Stimulated activated CD4-positive, alpha-beta T cell treated with anti-CD3 and anti-CD28 coated beads, Interleukin-2, amount 100 ng/mL, for 24 hours (primary cell): ENCODE results near the gene CTXN1.
"Not testable (repeated sequence)": the region's sequence is repeated elsewhere in the genome, so short reads cannot be mapped to it uniquely, and the experiment has no call there.

Experiments
- DNase-seq, 2 donors: peaks; one replicate each; pipeline ENCODE4 v3.0.0-alpha.2; 2020

CTXN1 gene

GRCh38 chr19:7944177-7944761 lies 18.3 kb upstream of the CTXN1 start:
- peak; percentile 91 to 92 for DNase-seq

DNA sequence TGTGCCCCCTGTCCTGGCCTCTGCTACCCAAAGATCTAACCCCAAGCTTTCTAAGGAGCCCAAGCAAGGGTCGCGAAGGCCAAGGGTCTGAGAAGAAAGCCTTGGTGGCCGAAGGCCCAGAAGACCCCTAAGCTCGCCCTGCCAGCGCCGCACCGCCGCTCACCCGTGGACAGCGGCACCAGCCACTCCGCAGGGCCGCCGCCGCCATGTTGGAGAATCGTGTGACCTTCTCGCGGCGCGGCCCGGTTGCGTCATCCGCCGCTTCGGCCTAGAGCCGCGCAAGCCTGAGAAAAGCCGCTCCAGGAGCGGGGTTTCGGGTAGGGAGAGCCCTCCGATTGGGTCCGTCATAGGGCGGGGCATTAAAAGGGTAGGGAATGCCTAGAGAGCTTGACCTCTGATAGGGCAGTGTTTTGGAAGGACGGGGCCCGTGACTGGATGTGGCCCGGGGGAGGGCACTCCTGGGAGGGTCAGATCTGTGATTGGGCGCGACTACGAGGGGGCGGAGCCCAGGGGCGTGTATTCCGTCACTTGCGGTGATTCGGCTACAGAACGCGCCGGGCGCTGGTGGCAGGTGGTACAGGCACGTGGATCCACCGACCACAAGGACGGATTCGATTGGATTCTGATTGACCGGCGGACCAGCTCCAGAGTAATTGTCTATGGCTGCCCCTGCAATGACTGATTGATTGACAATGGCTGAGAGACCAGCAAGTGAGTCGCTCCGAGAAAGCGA lies 17.7 kb upstream of the CTXN1 start, which contains the start of gene TIMM44:
Gene TIMM44, minus strand, starts transcription at position 223 of the 733 bp plus-strand sequence. Its CDS starts 15 bp downstream, at position 208.
- DNase-seq = peak; percentile 98

- no peak for DNase-seq
These were observed 17.1 kb upstream of the CTXN1 start for GRCh38 chr19:7942981-7943443.

GRCh38 chr19:7941895-7942596 lies 16.1 kb upstream of the CTXN1 start:
- no peak for DNase-seq

GRCh38 chr19:7940841-7941240 lies 14.9 kb upstream of the CTXN1 start:
- no peak for DNase-seq

- DNase-seq = no peak
These were observed 8.8 kb upstream of the CTXN1 start for GRCh38 chr19:7934766-7935165.

DNA sequence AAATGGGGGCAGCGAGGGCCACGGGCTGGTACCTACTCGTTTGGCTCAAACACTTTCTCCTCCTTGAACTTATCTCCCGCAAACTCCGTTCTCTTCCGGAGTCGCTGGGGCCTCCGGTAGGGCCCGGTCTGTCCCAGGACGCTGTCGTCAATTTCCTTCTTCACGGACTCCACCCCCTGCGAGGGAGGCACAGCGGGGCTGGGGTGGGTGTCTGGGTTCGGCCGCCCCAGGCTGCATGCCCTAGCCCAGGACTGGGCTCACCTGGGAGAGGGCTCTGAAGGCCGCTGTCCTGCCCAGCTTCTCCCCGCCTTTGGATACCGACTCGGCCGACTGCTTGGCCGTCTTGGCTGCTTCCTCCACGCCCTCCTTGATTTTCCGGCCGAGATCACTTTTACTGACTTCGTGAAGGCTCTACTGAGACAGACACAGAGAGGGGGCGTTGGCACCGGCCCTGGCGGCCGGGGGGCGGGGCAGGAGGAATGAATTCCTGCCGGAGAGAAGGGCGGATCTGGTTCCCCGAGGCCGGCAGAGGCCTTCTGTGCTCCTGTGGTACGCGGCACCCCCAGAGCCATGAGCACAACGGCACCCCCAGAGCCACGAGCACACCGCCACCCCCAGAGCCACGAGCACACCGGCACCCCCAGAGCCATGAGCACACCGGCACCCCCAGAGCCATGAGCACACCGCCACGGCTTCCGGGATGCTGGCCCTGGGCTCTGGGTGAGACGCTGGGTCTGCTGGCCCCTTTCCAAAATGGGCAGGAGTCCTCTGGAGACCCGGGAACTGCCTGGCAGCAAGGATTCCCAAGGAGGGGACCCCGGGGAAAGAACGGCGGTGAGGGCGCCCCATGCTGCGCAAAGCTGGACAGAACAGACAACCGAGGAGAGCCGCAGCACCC lies 8.1 kb upstream of the CTXN1 start:
- DNase-seq = no peak

GRCh38 chr19:7933411-7933810 lies 7.5 kb upstream of the CTXN1 start:
- DNase-seq = no peak

DNA sequence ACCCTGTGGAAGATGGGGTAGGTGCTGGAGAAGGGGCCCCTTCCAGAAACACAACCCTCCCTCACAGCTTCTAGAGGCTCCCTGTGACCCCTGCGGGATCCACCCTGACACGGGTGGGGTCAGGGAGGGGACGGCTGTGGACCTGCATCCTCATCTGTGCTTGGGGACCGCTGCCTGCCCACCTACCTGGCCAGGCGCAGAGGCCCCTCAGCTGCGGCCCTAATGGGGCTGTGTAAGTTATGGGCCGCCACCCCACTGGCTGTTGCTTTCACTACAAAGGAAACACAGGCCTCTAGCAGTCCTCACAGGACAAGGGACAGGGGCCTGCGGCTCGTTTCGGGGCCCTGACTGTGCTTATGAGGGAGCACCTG lies 7.0 kb upstream of the CTXN1 start:
- DNase-seq = no peak

DNA sequence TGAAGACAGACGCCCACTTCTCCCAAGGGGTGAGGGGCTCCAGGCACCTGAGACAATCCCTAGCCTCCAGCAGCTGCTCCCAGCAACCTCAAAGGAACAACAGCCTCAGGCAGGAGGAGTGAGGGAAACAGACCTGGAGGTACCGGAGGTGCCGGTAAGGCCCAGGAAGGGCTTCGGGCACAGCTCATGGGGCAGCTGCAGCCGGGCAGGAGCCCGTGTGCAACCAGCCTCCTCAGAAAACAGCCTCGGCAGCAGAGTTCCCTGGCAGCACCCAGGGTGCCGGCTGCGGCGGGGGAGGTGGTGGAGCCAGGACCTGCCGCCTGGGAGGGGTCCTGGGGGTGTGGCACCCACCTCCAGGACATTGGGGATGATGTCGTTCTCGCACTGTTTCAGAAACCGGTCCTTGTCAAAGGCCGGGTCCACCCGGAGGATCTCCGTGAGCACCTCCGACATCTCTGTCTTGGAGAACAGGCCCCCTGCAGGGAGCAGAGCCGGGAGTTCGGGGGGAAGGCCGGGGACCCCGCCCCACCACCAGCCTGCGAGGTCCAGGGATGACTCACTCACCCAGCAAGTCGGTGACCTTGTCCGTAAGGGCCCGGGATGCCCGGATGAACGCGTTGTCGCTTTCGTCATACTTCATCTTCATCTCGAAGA lies 6.5 kb upstream of the CTXN1 start:
- no peak for DNase-seq

DNA sequence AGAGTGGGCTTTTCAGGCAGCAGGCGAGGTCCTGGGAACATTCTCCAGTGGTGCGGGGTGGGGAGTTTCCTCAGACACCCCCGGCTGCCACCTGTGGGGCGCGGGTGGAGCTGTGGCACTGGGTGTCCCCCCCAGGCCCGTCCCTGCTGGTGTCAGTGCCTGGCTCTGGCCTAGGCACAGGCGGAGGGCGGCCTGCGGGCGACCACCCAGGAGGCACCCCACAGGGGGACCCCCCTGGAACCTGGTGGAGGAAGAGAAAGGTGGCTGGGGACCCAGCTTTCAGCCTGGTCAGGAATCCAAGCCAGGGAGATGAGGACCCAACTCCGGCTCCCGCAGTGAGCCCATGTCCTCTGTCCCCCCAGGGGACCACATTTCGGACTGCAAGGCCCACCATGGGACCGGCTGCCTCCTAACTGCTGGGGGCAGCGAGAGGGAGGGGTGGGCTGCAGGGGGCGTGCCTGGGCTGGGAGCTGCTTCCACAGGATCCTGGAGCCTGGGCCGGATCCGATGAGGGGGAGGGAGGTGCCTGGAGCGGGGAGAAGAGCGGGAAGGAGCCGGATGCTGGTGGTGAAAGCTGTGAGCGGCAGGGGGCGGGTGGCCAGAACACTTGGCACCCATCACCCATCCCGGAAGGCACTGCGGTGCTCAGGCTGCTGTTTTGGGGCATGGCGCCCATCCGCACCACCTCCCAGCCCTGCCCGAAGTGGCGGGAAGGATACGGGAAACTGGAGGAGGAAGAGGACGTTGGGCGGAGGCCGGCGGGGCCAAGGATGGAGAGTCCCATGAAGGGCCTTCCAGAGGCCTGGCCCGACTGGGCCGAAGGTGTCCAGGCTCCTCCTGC lies 5.5 kb upstream of the CTXN1 start:
- no peak for DNase-seq

DNA sequence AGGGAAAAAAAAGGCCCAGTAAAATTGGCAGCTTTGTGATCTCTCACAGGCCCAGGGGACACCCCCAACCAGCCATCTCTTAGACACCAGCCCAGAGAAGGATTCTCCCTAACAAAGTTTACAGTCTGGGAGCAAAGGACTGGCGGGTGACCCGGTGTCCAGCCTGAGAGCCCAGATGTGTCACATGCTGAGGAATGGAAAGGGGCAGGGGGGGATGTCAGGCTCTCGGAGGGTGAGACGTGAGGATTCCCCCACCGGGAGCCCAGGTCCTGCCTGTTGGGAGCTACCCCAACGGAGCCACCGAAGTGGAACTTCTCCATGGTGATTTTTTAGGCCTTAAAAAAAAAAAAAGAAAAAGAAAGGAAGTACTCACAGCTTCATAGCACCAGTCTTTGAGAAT lies 4.8 kb upstream of the CTXN1 start:
- DNase-seq = no peak

DNA sequence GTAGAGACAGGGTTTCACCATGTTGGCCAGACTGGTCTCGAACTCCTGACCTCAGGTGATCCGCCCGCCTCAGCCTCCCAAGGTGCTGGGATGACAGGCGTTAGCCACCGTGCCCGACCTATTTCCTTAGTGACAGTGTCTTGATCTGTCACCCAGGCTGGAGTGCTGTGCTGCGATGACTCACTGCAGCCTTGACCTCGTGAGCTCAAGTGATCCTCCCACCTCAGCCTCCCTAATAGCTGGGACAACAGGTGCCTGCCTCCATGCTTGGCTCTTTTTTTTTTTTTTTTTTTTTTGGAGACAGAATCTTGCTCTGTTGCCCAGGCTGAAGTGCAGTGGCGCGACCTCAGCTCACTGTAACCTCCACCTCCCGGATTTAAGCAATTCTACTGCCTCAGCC lies 4.1 kb upstream of the CTXN1 start:
- DNase-seq = not testable (repeated sequence)

- DNase-seq = peak; percentile 67 to 68
These were observed 3.1 kb upstream of the CTXN1 start for GRCh38 chr19:7928741-7929701.

GRCh38 chr19:7928334-7928706 lies 2.4 kb upstream of the CTXN1 start:
- no peak for DNase-seq

- no peak for DNase-seq
These were observed 1.8 kb upstream of the CTXN1 start for GRCh38 chr19:7927605-7928333.

DNA sequence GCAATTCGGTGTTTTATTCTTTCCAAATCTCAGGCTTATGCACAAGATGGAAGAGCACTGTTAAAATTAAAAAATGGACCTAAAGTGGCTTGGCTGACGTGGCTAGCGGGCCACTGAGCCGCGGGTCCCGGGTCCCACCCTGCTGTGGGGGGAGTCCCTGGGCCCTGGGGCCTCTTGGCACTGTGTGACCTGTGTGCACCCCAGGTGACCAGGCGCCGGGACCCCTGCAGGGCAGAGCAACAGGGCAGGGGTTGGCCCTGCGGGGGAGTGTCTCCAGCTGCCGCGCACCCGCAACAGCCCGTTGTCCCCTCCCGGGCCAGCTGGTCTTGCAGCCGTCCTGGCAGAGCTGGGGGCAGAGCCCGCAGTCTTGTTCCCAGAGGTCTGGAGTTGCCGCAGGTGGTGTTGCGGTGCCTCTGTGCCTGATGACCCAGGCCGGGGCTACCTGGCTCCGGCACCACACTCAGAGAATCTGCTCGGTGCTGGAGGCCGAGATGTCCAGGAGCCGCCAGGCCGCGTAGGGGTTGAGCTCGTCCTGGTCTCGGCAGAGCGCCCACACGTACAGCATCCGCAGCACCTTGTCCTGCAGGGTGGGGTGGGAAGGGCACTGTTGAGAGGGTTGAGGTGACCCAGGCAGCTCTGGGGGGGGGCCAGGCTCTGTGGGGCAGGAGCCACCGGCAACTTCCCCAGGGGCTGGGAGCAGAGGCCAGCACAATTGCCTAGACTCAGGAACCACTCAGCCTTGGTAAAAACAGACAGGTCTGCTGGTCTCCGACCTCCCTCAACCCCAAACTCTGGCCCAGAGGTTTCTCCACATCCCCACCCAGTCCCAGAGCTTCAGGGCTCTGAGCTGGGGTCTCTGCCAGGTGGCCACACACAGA lies 1.0 kb upstream of the CTXN1 start:
- DNase-seq = no peak

DNA sequence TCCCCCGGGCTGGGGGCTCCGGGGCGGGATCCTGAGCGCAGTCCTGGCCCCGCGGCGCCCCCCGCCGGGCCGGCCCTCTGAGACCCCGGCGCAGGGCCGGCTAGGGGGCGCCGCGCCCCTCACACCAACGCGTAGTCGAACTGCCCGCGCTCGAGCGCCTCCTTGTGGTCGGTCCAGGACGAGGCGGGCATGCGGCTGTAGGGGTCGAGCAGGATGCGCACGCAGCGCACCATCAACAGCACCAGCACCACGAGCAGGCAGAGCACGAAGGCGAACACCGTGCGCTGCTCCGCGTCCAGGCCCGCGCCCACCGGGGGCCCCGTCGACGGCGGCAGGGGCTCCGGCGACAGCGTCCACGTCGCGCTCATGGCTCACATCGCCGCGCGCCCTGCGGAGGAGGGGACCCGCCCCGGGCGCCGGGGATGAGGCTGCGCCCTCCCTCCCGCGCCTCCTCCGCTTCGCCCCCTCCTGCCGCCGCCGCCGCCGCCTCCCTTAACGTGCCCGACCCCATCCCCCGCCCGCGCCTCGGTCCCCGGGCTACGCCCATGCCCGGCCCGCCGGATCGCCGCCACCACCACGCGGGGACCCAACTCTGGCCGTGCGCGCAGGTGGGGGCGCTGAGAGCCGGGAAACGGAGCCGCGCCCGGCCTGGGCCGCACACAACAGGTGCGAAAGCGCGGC lies 624 bp downstream of the CTXN1 start:
- peak; percentile 80 to 86 for DNase-seq
